ENCODE measurements around the gene HSPA12A. TPM values are rescaled to one million over a fixed set of nuclear protein-coding genes. Genes with fewer than 3 reads are reported as not detected.

Gene HSPA12A
- total RNA-seq, 4 donors from 2014 or later: 125 to 187 (median 147) TPM

DNA sequence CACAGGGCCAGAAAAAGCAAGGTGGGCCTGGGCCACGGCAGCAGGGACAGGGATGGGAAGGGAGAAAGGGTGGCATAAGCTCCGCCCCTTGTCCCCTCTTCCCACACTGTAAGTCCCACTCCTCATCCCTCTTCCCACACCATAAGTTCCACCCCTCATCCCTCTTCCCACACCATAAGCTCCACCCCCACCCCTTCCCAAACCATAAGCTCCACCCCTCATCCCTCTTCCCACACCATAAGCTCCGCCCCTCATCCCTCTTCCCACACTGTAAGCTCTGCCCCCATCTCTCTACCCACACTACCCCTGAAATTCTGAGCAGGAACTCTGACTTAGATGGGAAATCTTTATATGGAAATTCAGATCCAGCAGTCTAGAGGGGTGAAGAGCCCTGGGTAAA, 55.7 kb downstream of the HSPA12A start:
- WGBS, 2 donors: 87 to 92% methylated on average over 3 of the region's 3 CpGs
- H3K27me3 ChIP-seq: no peaks in the 10 kb centered on the region
- DNase-seq (ENCODE audit: low spot score in 2 of 2): no peak
- peaks cover 0 to 66% (median 21%) of the 10 kb centered on the region in 4 donors for H3K4me1 ChIP-seq
- H3K27ac ChIP-seq: peak overlapping the region in 2 of 4 donors; percentile 82 to 83
- peaks cover 0 to 15% (median 0%) of the 10 kb centered on the region in 3 donors for H3K36me3 ChIP-seq
- no peaks in the 10 kb centered on the region for H3K9me3 ChIP-seq
- TF ChIP-seq EP300 (IDR thresholded peaks at IDR 0.05) (no peak), POLR2A (IDR thresholded peaks at IDR 0.05) (no peak)
- TF ChIP-seq, protein P1, sequence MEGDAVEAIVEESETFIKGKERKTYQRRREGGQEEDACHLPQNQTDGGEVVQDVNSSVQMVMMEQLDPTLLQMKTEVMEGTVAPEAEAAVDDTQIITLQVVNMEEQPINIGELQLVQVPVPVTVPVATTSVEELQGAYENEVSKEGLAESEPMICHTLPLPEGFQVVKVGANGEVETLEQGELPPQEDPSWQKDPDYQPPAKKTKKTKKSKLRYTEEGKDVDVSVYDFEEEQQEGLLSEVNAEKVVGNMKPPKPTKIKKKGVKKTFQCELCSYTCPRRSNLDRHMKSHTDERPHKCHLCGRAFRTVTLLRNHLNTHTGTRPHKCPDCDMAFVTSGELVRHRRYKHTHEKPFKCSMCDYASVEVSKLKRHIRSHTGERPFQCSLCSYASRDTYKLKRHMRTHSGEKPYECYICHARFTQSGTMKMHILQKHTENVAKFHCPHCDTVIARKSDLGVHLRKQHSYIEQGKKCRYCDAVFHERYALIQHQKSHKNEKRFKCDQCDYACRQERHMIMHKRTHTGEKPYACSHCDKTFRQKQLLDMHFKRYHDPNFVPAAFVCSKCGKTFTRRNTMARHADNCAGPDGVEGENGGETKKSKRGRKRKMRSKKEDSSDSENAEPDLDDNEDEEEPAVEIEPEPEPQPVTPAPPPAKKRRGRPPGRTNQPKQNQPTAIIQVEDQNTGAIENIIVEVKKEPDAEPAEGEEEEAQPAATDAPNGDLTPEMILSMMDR (IDR thresholded peaks at IDR 0.05): no peak
- H3K4me3 ChIP-seq: no peak overlapping the region

DNA sequence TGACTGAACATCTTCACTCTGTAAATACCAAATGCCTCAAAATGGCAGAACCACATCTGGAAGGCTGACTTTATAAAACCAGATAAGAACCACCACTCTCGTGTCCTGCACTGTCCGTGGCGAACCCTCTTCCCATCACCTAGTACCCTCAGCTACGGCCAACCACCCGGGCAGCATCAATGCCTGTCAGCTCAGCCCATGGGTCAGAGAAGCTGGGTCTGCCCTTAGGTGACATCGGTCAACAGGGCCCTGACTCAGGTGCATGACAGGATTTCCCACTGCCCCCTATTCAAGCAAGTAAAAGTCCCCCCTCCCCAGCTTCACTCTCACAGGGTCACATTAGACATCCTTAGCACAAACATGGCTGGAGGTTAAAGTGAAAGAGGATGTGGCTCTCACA, 56.6 kb downstream of the HSPA12A start:
- H3K27ac ChIP-seq: peak overlapping the region in 2 of 4 donors; percentile 82 to 83
- peaks cover 0 to 23% (median 0%) of the 10 kb centered on the region in 3 donors for H3K36me3 ChIP-seq
- no peak overlapping the region for H3K4me3 ChIP-seq
- H3K9me3 ChIP-seq: no peaks in the 10 kb centered on the region
- H3K27me3 ChIP-seq: no peaks in the 10 kb centered on the region
- no peak for DNase-seq (ENCODE audit: low spot score in 2 of 2)
- H3K4me1 ChIP-seq: peaks cover 0 to 60% (median 16%) of the 10 kb centered on the region in 4 donors
- WGBS, 2 donors: 94 to 95% methylated on average over 6 of the region's 6 CpGs
- TF ChIP-seq POLR2A (IDR thresholded peaks at IDR 0.05) (no peak), EP300 (IDR thresholded peaks at IDR 0.05) (no peak)
- TF ChIP-seq, protein P1 (IDR thresholded peaks at IDR 0.05): no peak

GRCh38 chr10:116684781-116685180, 57.6 kb downstream of the HSPA12A start:
- peaks cover 0 to 32% (median 0%) of the 10 kb centered on the region in 3 donors for H3K36me3 ChIP-seq
- peaks cover 0 to 50% (median 13%) of the 10 kb centered on the region in 4 donors for H3K4me1 ChIP-seq
- peak overlapping the region in 1 of 4 donors; percentile 50 for H3K27ac ChIP-seq
- DNase-seq (ENCODE audit: low spot score in 2 of 2): no peak
- 84 to 93% methylated on average over 3 to 5 of the region's 5 CpGs for WGBS, 2 donors
- no peaks in the 10 kb centered on the region for H3K9me3 ChIP-seq
- no peak overlapping the region for H3K4me3 ChIP-seq
- TF ChIP-seq POLR2A (IDR thresholded peaks at IDR 0.05) (no peak), EP300 (IDR thresholded peaks at IDR 0.05) (no peak)
- TF ChIP-seq, protein P1 (IDR thresholded peaks at IDR 0.05): no peak
- no peaks in the 10 kb centered on the region for H3K27me3 ChIP-seq

DNA sequence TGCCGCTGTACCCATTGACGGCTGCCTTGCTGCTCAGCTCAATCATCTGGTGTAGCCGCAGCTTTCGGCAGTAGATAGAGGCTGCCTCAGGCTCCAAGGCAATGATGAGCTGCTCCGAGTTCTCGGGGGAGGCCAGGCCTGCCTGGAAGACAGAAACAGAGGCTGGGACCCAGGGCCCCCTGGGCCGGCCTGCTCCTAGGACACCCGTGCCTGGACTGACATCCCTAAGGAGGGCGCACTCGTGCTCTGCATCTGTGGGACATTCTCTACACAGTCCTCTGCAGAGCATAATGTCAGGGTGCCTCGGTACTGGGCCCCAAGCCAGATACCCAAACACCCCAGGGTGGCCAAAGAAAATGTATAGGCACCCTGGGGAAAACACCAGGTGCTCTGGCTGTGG, 58.5 kb downstream of the HSPA12A start:
- WGBS, 2 donors: 76 to 88% methylated on average over 10 to 11 of the region's 11 CpGs
- H3K4me3 ChIP-seq: no peak overlapping the region
- DNase-seq (ENCODE audit: low spot score in 2 of 2): no peak
- H3K9me3 ChIP-seq: no peaks in the 10 kb centered on the region
- TF ChIP-seq, protein P1 (IDR thresholded peaks at IDR 0.05): no peak
- TF ChIP-seq POLR2A (IDR thresholded peaks at IDR 0.05) (no peak), EP300 (IDR thresholded peaks at IDR 0.05) (no peak)
- H3K36me3 ChIP-seq: peaks cover 0 to 39% (median 0%) of the 10 kb centered on the region in 3 donors
- peak overlapping the region in 2 of 4 donors; percentile 66 to 79 for H3K27ac ChIP-seq
- peaks cover 0 to 40% (median 11%) of the 10 kb centered on the region in 4 donors for H3K4me1 ChIP-seq
- H3K27me3 ChIP-seq: no peaks in the 10 kb centered on the region

DNA sequence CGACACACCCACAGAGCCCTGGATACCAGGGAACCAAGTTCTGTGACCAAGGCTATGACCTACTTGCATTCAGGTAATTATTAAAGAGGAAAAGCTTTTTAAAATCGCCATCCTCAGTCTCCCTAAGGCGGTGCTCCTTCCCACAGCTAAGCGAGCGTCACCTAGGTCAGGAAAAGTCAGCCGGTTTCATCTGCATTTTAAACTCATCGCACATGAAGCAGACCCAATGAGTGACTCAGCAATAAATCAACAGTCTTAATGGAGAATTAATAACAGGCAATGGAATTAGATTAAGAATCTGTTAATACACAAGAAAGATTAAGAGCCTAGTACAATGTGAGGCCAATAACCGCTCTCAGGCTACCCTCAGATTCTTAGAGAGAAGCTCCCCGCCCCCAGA, 59.2 kb downstream of the HSPA12A start:
- H3K27me3 ChIP-seq: no peaks in the 10 kb centered on the region
- TF ChIP-seq POLR2A (IDR thresholded peaks at IDR 0.05) (no peak), EP300 (IDR thresholded peaks at IDR 0.05) (no peak)
- TF ChIP-seq, protein P1 (IDR thresholded peaks at IDR 0.05): no peak
- peaks cover 0 to 34% (median 6%) of the 10 kb centered on the region in 4 donors for H3K4me1 ChIP-seq
- DNase-seq (ENCODE audit: low spot score in 2 of 2): no peak
- peak overlapping the region in 2 of 4 donors; percentile 66 to 79 for H3K27ac ChIP-seq
- no peak overlapping the region for H3K4me3 ChIP-seq
- H3K9me3 ChIP-seq: no peaks in the 10 kb centered on the region
- 87 to 91% methylated on average over 9 of the region's 9 CpGs for WGBS, 2 donors
- H3K36me3 ChIP-seq: peaks cover 0 to 39% (median 0%) of the 10 kb centered on the region in 3 donors
